ENCODE results near the gene PRSS53.

PRSS53 gene

DNA sequence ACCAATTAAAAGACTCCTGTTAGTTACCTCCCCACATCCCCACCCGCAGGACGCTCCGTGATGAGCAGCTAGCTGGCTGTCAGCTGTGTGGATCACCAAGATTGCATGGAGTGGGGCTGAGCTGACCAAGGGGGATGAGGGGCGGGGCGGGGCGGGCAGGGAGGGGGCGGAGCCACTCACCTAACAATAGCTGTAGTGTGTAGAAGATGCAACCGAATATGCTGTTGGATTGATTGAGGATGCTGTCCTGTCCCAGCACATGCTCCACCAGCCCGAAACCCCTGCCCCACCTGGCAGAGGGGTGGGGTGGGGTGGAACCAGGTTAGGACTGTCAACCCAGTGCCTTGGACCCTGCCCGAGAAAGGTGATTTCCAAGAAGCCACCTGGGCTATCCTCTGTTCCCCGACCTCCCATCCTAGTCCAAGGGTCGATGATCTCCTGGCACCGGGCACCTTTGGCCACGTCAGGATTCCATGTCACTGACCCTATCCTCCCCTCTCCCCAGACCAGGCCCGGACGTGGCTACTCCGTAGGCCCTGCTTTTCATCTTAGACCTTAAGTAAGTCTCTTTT, 4.5 kb upstream of the PRSS53 start:
- DNase-seq = no peak

GRCh38 chr16:31092330-31092729, 3.6 kb upstream of the PRSS53 start:
- no peak for DNase-seq

DNA sequence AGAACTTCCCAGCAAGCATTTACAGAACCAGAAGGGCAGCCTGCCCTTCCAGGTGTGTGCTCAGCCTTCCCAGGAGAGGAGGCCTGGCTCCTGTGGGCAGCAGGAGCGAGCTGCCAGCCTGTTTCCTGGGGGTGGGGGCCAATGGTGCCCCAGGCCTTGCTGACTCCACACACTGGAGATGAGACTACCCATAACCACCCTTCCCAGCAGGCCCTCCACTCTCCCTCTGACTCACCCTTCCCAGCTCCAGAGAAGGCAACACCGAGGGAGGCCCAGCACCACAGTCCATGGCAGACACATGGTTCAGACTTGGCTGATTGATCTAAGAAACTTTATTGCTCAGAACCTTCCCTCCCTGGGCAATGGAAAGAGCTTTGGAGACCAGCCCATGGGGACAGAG, 1.8 kb upstream of the PRSS53 start:
- no peak for DNase-seq

- no peak for DNase-seq
These were observed 456 bp upstream of the PRSS53 start for GRCh38 chr16:31089199-31089598.

DNA sequence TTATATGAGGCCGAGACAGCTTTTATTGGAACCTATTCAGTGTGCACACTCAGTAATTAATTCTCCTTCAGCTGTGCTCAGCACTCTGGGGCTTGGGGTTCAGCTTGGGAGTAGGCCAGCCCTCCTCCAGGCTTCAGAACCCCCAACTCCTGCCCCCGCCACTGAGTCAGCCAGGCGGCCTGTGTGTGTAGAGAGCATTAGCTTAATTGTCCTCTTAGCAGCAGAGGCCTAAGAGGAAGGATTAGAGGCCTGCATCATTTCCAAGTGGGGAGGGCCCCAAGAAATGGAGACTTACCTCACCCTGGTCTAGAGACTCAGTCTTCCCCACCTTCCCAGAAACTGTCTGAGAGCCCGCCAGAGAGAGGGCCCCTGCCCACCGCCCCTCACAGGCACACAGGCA, 772 bp downstream of the PRSS53 start:
- no peak for DNase-seq

DNA sequence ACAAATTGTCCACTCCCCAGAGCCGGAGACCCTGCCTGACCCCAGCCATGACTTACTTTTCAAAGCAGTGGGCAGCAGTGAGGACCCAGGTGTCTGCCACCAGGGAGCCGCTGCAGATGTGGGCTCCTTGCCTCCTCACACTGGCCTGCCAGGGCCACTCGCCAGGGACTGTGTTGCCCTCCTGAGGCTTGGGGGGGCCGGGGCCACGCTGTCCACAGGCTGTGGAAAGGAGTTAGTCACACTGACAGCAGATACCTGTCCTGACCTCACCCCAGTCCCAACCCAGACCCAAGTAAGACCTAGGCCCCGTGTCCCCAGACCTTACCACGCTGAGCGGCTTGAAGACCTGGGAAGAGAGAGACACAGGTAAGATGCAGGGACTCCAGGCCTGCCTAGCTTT, 1.3 kb downstream of the PRSS53 start:
- no peak for DNase-seq

- no peak for DNase-seq
These were observed 2.2 kb downstream of the PRSS53 start for GRCh38 chr16:31086629-31086906.

DNA sequence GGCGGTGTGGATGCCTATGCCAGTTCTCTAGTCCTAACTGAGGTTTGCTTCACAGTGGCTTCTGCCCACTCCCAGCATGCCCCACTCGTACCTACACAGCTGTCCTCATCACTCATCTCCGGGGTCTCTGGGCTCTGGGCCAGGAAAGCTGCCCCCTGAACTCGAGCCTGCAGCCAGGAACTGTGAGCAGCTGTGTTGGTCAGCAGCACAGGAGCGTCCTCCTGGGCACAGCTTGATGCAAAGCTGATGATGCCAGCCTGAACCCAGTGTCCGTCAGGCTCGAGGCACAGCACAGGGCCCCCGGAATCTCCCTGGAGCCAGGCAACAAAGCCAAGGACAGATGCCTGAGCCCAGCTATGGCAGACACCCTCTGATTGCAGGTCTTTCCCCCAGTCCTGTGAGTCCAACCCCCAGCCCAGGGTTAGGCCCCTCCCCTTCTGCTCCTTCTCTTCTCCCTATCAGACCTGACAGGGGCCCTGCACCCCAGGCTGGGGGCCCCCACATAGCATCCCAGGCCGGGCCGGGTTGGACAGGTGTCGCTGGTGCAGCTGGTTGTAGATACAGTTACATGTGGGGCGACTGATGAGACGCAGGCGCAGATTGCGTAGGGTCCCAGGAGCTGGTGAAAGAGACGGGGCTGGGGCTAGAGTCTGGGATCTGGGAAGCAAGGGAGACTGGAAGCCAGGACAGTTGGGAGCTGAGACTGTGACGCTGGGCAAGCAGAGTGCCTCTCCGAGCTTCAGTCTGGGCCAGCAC, 2.7 kb downstream of the PRSS53 start:
- DNase-seq = no peak

- no peak for DNase-seq
These were observed 3.3 kb downstream of the PRSS53 start for GRCh38 chr16:31085411-31085810.

DNA sequence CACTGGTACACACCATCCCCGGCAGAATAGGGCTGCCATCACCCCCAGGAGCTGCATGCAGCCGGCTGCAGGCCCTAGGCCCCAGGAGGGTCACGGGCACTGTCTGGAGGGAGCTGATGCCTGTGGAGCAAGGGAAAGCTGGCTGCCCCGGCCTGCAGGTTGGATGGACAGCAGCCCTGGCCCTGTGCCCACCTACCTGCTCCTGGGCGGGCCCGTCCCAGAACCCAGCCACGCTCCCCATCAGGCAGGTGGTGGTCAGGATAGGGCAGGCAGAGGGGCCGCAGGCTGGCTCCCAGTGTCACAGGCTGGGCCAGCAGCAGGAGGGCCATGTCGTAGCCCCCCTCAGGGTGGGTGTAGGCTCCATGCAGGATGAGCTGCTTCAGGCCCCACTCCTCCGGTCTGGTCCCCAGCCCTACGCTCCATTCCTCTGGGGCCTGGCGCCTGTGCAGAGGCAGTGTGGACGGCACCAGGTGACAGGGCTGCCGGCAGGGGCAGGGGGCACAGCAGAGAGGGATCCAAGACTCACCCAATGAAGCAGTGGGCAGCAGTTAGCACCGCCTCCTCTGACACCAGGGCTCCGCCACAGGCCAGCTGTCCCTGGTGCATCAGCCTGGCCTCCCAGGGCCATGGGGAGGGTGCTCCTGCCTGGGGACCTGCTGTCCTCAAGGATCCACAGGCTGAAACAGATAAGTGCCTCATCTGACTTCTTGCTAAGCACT, 4.0 kb downstream of the PRSS53 start:
- DNase-seq = no peak

GRCh38 chr16:31083981-31084380, 4.8 kb downstream of the PRSS53 start:
- DNase-seq = no peak

DNA sequence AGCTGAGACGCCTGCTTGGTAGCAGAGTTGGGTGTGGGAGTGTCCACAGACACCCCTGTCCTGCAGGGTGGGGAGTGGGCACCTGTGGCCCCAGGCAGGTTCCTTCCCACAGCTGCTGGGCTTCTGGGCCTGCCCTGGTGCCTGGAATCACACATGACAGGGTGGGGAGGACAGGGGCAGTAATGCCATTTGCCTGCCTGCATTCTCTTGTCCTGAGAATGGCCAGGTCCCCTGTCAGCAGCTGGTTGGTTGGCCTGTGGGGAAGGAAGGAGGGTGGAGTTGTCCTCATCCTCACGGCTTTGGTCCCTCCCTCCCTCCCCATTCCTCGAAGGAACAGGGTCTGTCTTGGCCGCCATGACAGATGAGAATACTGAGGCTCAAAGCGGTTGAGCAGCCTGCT, 5.2 kb downstream of the PRSS53 start:
- DNase-seq = no peak

- no peak for DNase-seq
These were observed 5.7 kb downstream of the PRSS53 start for GRCh38 chr16:31083081-31083480.

GRCh38 chr16:31082368-31083045, 6.2 kb downstream of the PRSS53 start:
- no peak for DNase-seq

- DNase-seq = no peak
These were observed 7.1 kb downstream of the PRSS53 start for GRCh38 chr16:31081428-31082351.

GRCh38 chr16:31080756-31081419, 7.9 kb downstream of the PRSS53 start:
- DNase-seq = no peak

DNA sequence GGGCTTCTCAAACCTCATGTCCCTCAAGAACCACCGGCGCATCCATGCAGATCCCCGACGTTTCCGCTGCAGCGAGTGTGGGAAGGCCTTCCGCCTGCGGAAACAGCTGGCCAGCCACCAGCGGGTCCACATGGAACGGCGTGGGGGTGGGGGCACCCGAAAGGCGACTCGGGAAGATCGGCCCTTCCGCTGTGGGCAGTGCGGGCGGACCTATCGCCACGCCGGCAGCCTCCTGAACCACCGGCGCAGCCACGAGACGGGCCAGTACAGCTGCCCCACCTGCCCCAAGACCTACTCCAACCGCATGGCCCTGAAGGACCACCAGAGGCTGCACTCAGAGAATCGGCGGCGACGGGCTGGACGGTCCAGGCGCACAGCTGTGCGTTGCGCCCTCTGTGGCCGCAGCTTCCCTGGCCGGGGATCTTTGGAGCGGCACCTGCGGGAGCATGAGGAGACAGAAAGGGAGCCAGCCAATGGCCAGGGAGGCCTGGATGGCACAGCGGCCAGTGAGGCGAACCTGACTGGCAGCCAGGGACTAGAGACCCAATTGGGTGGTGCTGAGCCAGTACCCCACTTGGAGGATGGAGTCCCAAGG, 8.6 kb downstream of the PRSS53 start:
- DNase-seq = no peak

DNA sequence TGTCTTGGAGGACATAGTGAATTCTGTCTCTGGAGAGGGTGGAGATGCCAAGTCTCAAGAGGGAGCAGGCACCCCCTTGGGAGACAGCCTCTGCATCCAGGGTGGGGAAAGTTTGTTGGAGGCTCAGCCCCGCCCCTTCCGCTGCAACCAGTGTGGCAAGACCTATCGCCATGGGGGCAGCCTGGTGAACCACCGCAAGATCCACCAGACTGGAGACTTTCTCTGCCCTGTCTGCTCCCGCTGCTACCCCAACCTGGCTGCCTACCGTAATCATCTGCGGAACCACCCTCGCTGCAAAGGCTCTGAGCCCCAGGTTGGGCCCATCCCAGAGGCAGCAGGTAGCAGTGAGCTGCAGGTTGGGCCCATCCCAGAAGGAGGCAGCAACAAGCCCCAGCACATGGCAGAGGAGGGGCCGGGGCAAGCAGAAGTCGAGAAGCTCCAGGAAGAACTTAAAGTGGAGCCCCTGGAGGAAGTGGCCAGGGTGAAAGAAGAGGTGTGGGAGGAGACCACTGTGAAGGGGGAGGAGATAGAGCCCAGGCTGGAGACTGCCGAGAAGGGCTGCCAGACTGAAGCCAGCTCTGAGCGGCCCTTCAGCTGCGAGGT, 9.3 kb downstream of the PRSS53 start:
- DNase-seq = no peak

GRCh38 chr16:31078597-31079341, 10.0 kb downstream of the PRSS53 start:
- no peak for DNase-seq

GRCh38 chr16:31077592-31078396, 10.9 kb downstream of the PRSS53 start:
- no peak for DNase-seq
